ENCODE data around the gene LPXN.

Gene LPXN

DNA sequence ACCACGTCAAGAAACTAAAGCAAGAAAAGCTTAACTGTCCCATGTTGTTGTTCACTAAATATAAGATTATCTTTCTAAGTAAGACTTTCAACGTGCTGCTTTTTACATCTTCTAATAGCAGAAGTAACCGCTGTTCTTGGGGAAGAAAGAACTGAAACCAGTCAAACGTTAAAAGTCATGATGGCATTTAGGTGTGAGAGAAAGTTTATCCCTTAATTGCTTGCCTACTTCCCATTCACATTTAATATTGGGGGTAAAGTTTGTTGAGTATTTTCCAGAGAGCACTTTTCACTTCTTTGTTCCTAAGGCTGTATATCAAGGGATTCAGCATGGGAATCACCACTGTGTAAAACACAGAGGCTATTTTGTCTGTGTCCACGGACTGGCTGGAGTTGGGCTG is 68.7 kb downstream of the LPXN start:
- Histone ChIP-seq H2AFZ (ENCODE audit: low read depth, low read length) (no peak overlapping the region), H3K27me3 (ENCODE audit: control insufficient read depth in 1 of 2, insufficient read depth in 1 of 2, low read length in 2 of 2) (peaks cover 0 to 2% of the 10 kb centered on the region in 2 experiments), H4K91ac (ENCODE audit: low read length) (no peak overlapping the region), H3K23ac (ENCODE audit: low read length in 2 of 2) (no peak overlapping the region), H3K27ac (ENCODE audit: low read length, poor library complexity, severe bottlenecking) (no peak overlapping the region), H4K8ac (ENCODE audit: low read length) (no peak overlapping the region), H3K9ac (ENCODE audit: low read length) (no peak overlapping the region), H2BK120ac (ENCODE audit: low read depth, low read length) (no peak overlapping the region), H3K79me1 (replicated peaks; ENCODE audit: low read length, poor library complexity, severe bottlenecking) (no peaks in the 10 kb centered on the region), H3K18ac (ENCODE audit: low read depth in 1 of 2, low read length in 2 of 2) (no peak overlapping the region), H3K4me2 (ENCODE audit: low read length, poor library complexity, severe bottlenecking) (no peak overlapping the region), H2BK15ac (ENCODE audit: low read depth, poor library complexity, severe bottlenecking) (no peak overlapping the region), H3K4ac (ENCODE audit: low read depth in 1 of 2, low read length in 2 of 2) (no peak overlapping the region), H3K36me3 (ENCODE audit: control insufficient read depth in 1 of 2, insufficient read depth in 2 of 2, low read depth in 1 of 2, low read length in 2 of 2) (peaks cover 0 to 21% of the 10 kb centered on the region in 2 experiments), H2BK5ac (ENCODE audit: low read depth, low read length, poor library complexity, severe bottlenecking) (no peak overlapping the region), H2AK5ac (ENCODE audit: low read length, severe bottlenecking) (no peak overlapping the region), H3K14ac (ENCODE audit: low read length in 2 of 2) (no peak overlapping the region), H3K4me1 (ENCODE audit: control insufficient read depth, insufficient read depth, low read depth, low read length) (no peaks in the 10 kb centered on the region), H3K4me3 (ENCODE audit: insufficient read depth in 1 of 2, low read depth in 1 of 2, low read length in 2 of 2) (no peak overlapping the region), H2BK12ac (ENCODE audit: low read length in 2 of 2) (no peak overlapping the region), H3K9me3 (ENCODE audit: control insufficient read depth, low read length) (no peaks in the 10 kb centered on the region)
- WGBS: 89% methylated on average over 4 of the region's 5 CpGs
- no peak for DNase-seq

- H3K4ac ChIP-seq (ENCODE audit: low read depth in 1 of 2, low read length in 2 of 2): no peak overlapping the region
- DNase-seq: no peak
- no peak overlapping the region for H3K4me3 ChIP-seq (ENCODE audit: insufficient read depth in 1 of 2, low read depth in 1 of 2, low read length in 2 of 2)
- H2BK5ac ChIP-seq (ENCODE audit: low read depth, low read length, poor library complexity, severe bottlenecking): no peak overlapping the region
- no peak overlapping the region for H3K23ac ChIP-seq (ENCODE audit: low read length in 2 of 2)
- no peaks in the 10 kb centered on the region for H3K4me1 ChIP-seq (ENCODE audit: control insufficient read depth, insufficient read depth, low read depth, low read length)
- no peak overlapping the region for H3K27ac ChIP-seq (ENCODE audit: low read length, poor library complexity, severe bottlenecking)
- H3K18ac ChIP-seq (ENCODE audit: low read depth in 1 of 2, low read length in 2 of 2): no peak overlapping the region
- peaks cover 0 to 21% of the 10 kb centered on the region in 2 experiments for H3K36me3 ChIP-seq (ENCODE audit: control insufficient read depth in 1 of 2, insufficient read depth in 2 of 2, low read depth in 1 of 2, low read length in 2 of 2)
- no peak overlapping the region for H2BK12ac ChIP-seq (ENCODE audit: low read length in 2 of 2)
- H2AK5ac ChIP-seq (ENCODE audit: low read length, severe bottlenecking): no peak overlapping the region
- no peak overlapping the region for H3K9ac ChIP-seq (ENCODE audit: low read length)
- no peak overlapping the region for H4K91ac ChIP-seq (ENCODE audit: low read length)
- no peak overlapping the region for H2AFZ ChIP-seq (ENCODE audit: low read depth, low read length)
- no peak overlapping the region for H2BK15ac ChIP-seq (ENCODE audit: low read depth, poor library complexity, severe bottlenecking)
- H4K8ac ChIP-seq (ENCODE audit: low read length): no peak overlapping the region
- H2BK120ac ChIP-seq (ENCODE audit: low read depth, low read length): no peak overlapping the region
- H3K4me2 ChIP-seq (ENCODE audit: low read length, poor library complexity, severe bottlenecking): no peak overlapping the region
- H3K14ac ChIP-seq (ENCODE audit: low read length in 2 of 2): no peak overlapping the region
- H3K79me1 ChIP-seq (replicated peaks; ENCODE audit: low read length, poor library complexity, severe bottlenecking): no peaks in the 10 kb centered on the region
- no peaks in the 10 kb centered on the region for H3K27me3 ChIP-seq (ENCODE audit: control insufficient read depth in 1 of 2, insufficient read depth in 1 of 2, low read length in 2 of 2)
- WGBS: 94% methylated on average over 3 of the region's 4 CpGs
- H3K9me3 ChIP-seq (ENCODE audit: control insufficient read depth, low read length): no peaks in the 10 kb centered on the region
Measured at GRCh38 chr11:58505849-58506248, 69.8 kb downstream of the LPXN start.

GRCh38 chr11:58504232-58504631 is 71.4 kb downstream of the LPXN start:
- H2BK12ac ChIP-seq (ENCODE audit: low read length in 2 of 2): no peak overlapping the region
- H3K4me3 ChIP-seq (ENCODE audit: insufficient read depth in 1 of 2, low read depth in 1 of 2, low read length in 2 of 2): no peak overlapping the region
- no peak overlapping the region for H3K14ac ChIP-seq (ENCODE audit: low read length in 2 of 2)
- no peak overlapping the region for H2BK120ac ChIP-seq (ENCODE audit: low read depth, low read length)
- no peak overlapping the region for H2AK5ac ChIP-seq (ENCODE audit: low read length, severe bottlenecking)
- no peak for DNase-seq
- H2AFZ ChIP-seq (ENCODE audit: low read depth, low read length): no peak overlapping the region
- WGBS: 86% methylated on average over 6 of the region's 6 CpGs
- no peaks in the 10 kb centered on the region for H3K27me3 ChIP-seq (ENCODE audit: control insufficient read depth in 1 of 2, insufficient read depth in 1 of 2, low read length in 2 of 2)
- H3K23ac ChIP-seq (ENCODE audit: low read length in 2 of 2): no peak overlapping the region
- H3K27ac ChIP-seq (ENCODE audit: low read length, poor library complexity, severe bottlenecking): no peak overlapping the region
- peaks cover 0 to 18% of the 10 kb centered on the region in 2 experiments for H3K36me3 ChIP-seq (ENCODE audit: control insufficient read depth in 1 of 2, insufficient read depth in 2 of 2, low read depth in 1 of 2, low read length in 2 of 2)
- H3K4me2 ChIP-seq (ENCODE audit: low read length, poor library complexity, severe bottlenecking): no peak overlapping the region
- no peak overlapping the region for H3K4ac ChIP-seq (ENCODE audit: low read depth in 1 of 2, low read length in 2 of 2)
- H3K9ac ChIP-seq (ENCODE audit: low read length): no peak overlapping the region
- no peaks in the 10 kb centered on the region for H3K79me1 ChIP-seq (replicated peaks; ENCODE audit: low read length, poor library complexity, severe bottlenecking)
- no peak overlapping the region for H2BK15ac ChIP-seq (ENCODE audit: low read depth, poor library complexity, severe bottlenecking)
- no peak overlapping the region for H2BK5ac ChIP-seq (ENCODE audit: low read depth, low read length, poor library complexity, severe bottlenecking)
- no peak overlapping the region for H3K18ac ChIP-seq (ENCODE audit: low read depth in 1 of 2, low read length in 2 of 2)
- H4K8ac ChIP-seq (ENCODE audit: low read length): no peak overlapping the region
- H3K9me3 ChIP-seq (ENCODE audit: control insufficient read depth, low read length): no peaks in the 10 kb centered on the region
- no peaks in the 10 kb centered on the region for H3K4me1 ChIP-seq (ENCODE audit: control insufficient read depth, insufficient read depth, low read depth, low read length)
- H4K91ac ChIP-seq (ENCODE audit: low read length): no peak overlapping the region

DNA sequence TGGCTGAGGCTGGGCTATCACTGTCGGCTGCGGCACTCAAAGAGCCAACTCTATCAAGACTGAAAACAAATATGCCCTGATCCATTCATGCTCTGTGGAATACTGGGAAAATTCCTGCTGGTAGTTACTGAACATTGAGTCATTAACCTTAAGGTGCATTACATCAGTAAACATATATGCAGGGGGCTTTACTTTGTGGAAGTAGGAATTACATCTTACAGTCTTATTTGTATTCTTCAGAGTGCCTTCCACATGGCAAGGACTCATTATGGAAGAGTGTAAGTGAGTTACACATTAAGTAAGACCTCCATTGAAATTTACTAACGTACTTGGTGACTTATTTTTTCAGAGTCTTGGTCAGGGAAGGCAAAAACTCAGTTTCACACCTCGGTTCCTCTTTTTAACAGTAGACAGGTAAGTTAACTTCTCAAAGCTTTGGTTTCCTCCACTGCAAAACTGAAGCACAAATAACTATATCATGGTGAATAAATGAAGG is 72.2 kb downstream of the LPXN start:
- no peak overlapping the region for H3K4me2 ChIP-seq (ENCODE audit: low read length, poor library complexity, severe bottlenecking)
- no peaks in the 10 kb centered on the region for H3K4me1 ChIP-seq (ENCODE audit: control insufficient read depth, insufficient read depth, low read depth, low read length)
- H3K4me3 ChIP-seq (ENCODE audit: insufficient read depth in 1 of 2, low read depth in 1 of 2, low read length in 2 of 2): no peak overlapping the region
- no peak for DNase-seq
- no peak overlapping the region for H2BK12ac ChIP-seq (ENCODE audit: low read length in 2 of 2)
- no peak overlapping the region for H4K91ac ChIP-seq (ENCODE audit: low read length)
- H3K9ac ChIP-seq (ENCODE audit: low read length): no peak overlapping the region
- no peak overlapping the region for H3K4ac ChIP-seq (ENCODE audit: low read depth in 1 of 2, low read length in 2 of 2)
- peaks cover 0 to 18% of the 10 kb centered on the region in 2 experiments for H3K36me3 ChIP-seq (ENCODE audit: control insufficient read depth in 1 of 2, insufficient read depth in 2 of 2, low read depth in 1 of 2, low read length in 2 of 2)
- no peak overlapping the region for H2AK5ac ChIP-seq (ENCODE audit: low read length, severe bottlenecking)
- H2BK15ac ChIP-seq (ENCODE audit: low read depth, poor library complexity, severe bottlenecking): no peak overlapping the region
- WGBS: 80% methylated on average over 3 of the region's 4 CpGs
- no peak overlapping the region for H2BK5ac ChIP-seq (ENCODE audit: low read depth, low read length, poor library complexity, severe bottlenecking)
- no peak overlapping the region for H3K18ac ChIP-seq (ENCODE audit: low read depth in 1 of 2, low read length in 2 of 2)
- no peak overlapping the region for H3K27ac ChIP-seq (ENCODE audit: low read length, poor library complexity, severe bottlenecking)
- H2AFZ ChIP-seq (ENCODE audit: low read depth, low read length): no peak overlapping the region
- H3K14ac ChIP-seq (ENCODE audit: low read length in 2 of 2): no peak overlapping the region
- H3K27me3 ChIP-seq (ENCODE audit: control insufficient read depth in 1 of 2, insufficient read depth in 1 of 2, low read length in 2 of 2): no peaks in the 10 kb centered on the region
- no peaks in the 10 kb centered on the region for H3K9me3 ChIP-seq (ENCODE audit: control insufficient read depth, low read length)
- no peaks in the 10 kb centered on the region for H3K79me1 ChIP-seq (replicated peaks; ENCODE audit: low read length, poor library complexity, severe bottlenecking)
- H2BK120ac ChIP-seq (ENCODE audit: low read depth, low read length): no peak overlapping the region
- no peak overlapping the region for H3K23ac ChIP-seq (ENCODE audit: low read length in 2 of 2)
- H4K8ac ChIP-seq (ENCODE audit: low read length): no peak overlapping the region
